GM19372 (cell line): ENCODE results near the gene GUCA2B.

Source experiments
- ATAC-seq: cut with Tn5 transposase; IDR thresholded peaks from one replicate; pipeline ENCODE4 v1.9.1; 2021; ENCODE audit warnings: mild to moderate bottlenecking, low read depth, moderate library complexity; ENCODE audit not compliant: unreplicated experiment

GUCA2B gene

GRCh38 chr1:42165511-42166210, 12.5 kb downstream of the GUCA2B start:
- no peak for ATAC-seq

DNA sequence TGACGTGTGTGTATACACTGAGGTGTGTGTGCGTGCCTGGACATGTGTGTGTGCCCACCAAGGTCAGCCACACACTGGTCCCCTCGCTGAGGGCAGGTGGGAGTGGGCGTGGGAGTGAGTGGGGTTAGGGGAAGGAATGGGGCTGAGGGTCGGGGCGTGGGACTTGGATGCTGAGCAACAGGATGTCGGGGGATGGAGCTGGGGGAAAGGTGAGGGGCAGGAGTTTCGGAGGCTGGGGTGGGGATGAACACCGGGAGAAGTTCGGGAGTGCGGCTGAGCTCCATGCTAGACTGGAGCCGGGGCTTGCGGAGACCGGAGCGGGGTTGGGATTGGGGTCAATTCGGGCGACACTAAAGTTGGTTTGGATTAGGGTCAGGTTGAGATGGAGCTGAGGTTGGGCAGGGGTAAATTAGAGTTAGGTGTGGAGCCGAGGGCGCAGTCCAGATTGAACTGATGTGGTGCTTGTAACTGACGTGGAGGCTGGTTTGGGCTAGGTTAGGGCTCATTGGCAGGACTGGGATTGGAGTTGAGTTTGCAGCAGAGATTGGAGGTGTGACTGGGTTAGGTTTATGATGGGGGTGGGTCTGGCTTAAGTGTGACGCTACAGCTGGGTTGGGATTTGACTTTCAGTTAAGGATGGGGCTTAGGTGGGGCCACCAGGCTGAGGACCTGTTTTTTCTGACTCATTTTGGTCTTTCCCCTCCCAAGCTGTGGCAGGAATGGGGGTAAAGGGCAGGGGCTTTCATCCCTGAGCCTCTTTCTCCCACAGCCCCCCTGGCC, 14.6 kb downstream of the GUCA2B start:
- ATAC-seq: no peak

GRCh38 chr1:42168391-42168670, 15.1 kb downstream of the GUCA2B start:
- ATAC-seq: no peak

- no peak for ATAC-seq
These were observed 15.6 kb downstream of the GUCA2B start for GRCh38 chr1:42168763-42169162.

GRCh38 chr1:42170779-42171621, 17.8 kb downstream of the GUCA2B start:
- no peak for ATAC-seq

- ATAC-seq: no peak
These were observed 18.6 kb downstream of the GUCA2B start for GRCh38 chr1:42171679-42172266.

DNA sequence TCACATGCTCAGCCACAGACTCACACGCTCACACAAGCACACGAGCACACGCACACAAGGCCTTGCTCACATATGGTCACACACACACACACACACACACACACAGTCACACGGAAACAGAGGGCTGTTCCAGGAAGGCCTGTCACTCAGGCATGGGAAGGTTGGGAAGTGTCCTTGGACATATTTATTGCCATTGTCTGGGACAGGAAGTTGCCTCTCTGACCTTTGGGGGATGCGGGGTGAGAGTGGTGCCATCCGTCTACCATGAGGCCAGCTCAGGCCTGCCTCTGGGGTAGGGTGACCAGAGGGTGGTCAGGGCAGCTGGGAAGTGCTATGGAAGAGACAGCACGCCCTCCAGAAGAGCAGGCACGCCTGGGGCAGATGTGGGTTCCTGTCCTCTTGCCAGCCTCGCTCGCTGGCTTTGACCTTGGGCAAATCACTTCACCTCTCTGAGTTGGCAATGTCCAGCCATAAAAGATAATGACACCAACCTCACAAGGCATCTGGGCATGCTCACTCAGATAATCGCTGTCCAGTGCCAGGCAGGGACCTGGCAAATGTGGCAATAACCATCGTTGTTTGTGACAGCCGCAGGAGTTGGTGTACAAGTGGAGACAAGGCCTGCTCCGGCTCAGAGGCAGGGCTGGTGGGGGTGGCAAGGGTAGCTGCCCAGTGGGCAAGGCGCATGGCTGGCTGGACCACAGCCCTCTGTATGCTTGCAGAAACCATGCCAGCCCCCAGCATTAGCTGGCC, 19.3 kb downstream of the GUCA2B start:
- ATAC-seq: no peak

DNA sequence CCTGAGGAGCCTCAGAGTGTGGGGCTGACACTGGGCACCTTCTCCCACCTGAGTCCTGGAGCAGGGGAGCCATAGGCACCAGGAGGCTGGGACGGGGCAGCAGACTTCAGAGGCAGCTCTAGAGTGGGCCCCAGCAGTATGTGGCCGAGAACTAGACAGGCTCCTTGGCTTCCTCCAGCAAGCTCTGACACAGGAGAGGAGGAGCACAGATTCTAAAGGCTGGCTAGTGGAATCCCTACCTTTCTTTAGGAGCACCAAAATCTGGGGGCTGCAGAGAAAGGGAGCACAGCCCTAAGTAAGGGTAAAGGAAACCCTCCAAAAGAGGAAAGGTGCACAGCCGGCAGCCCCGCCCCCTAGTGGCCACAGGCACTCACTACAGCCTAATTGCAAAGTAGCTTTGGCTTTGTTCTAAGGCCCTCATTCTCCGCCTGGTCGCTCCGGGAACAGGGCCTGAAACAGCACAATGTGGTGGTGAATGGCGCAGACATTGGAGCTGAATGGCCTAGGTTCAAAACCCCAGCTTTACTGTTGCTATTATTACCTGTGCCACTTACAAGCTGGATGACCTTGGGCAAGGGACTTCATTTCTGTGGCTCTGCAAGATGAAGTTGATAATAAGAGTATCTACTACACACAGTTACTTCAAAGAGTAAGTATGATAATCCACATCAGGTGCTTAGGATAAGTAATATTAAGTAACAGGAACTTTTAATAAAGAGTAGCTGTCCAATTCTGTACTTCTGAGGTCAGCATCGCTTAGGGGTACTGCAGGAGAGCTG, 20.1 kb downstream of the GUCA2B start:
- no peak for ATAC-seq

DNA sequence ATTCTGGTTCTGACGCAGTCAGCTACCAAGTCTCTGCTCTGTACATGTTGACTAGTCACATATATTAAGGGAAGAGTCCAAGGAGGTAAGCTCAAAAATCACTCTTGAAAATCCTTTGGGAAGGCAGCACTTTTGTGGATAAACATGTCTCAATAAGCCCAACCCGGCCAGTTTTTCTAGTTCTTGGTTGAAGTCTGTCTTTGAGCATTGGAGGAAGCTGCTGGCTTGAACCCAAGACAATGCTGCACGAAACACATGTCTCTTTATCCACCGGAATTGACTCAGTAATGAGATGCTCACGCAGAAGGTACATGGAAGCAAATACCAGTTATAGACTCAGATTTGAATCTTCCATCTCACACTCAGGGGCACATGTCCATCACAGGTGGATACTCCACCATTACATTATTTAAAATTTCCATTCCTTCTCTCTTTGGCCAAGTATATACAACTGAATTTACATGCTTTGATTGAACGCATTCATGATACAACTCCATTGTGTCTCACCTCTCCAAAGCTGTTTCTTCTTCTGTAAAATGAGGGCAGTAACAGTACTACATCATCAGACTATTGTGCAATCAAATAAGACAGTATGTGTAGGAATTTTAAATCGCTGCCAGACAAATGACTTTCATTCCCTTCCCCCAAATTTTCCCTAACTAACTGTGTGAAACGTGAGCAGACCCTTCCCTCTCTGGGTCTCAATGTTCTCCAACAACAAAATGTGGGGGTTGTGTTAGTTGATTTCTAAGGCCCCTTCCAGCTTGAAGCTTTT, 20.9 kb downstream of the GUCA2B start:
- ATAC-seq: no peak

DNA sequence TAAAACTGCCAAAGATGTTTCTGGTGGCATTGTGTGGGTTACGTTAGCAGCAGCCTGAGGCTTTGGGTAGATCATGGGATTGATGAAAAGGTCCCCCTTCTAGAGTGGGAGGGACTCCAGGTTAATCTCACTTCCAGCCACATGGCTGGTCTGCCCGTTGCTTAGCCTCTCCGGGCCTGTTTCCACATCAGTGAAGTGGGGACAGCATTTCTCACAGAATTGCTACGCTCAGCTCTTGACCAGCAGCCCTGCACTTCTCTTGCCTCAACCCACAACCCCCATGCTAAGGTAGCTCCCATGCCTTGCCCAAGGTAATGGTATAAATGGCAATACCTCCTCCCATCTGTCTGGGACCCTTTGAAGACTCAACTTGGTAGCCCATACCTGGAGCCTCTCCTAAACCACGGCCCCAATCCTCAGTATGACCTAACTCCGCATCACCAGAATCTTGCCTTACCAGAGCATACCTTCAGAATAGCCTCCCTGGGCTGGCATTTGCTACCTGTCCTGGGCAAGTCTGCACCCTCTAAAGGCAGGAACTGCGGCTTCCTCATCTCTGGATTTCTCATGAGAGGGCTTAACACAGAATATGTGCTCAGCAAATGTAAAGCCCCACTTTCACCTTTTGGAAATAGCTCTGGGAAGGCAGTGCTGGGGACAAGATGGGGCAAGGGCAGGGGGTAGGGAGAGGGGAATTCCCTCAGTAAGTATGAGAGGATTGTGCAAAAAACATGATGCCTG, 22.3 kb downstream of the GUCA2B start:
- ATAC-seq: no peak

- no peak for ATAC-seq
These were observed 23.8 kb downstream of the GUCA2B start for GRCh38 chr1:42176902-42177519.

DNA sequence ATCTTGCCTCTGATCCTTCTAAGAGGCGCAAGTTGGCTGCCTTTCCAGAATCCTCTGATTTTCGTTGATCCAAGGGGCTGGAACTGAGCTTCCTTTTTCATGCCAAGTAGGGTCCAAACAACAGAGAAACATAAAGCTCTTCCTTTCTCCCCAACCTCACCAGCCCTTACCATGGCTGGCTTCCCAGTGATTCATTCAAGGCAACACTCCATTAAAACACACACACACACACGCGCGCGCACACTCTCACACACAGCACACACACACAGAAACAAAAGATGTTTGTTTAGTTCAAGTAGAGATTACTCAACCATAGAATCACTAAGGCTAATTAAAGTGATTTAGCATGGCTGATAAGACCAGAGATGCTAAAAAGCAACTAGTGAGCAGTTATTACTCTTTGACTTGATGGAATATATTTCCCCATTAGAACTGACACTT, 24.4 kb downstream of the GUCA2B start:
- ATAC-seq: no peak

GRCh38 chr1:42178249-42178648, 25.0 kb downstream of the GUCA2B start:
- ATAC-seq: no peak

- ATAC-seq: no peak
These were observed 26.1 kb downstream of the GUCA2B start for GRCh38 chr1:42179275-42179674.

DNA sequence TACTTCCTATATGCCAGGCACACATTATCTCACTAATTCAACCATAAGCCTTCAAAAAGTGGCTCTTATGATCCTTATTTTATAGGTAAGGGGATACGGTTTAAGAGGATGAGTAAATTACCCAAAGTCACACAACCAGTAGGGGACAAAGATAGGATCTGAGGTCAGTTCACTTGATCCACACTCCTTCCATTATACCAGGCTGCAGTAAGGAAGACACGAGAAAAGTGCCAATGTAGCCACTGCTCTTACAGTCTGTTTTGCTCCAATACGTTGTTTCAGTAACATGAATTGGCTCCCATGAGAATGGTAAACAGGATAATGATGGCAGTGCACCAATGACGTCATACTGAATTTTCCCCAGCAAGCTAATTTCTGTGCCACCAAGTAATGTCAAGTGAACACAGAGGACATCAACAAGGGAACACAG, 26.7 kb downstream of the GUCA2B start:
- no peak for ATAC-seq

DNA sequence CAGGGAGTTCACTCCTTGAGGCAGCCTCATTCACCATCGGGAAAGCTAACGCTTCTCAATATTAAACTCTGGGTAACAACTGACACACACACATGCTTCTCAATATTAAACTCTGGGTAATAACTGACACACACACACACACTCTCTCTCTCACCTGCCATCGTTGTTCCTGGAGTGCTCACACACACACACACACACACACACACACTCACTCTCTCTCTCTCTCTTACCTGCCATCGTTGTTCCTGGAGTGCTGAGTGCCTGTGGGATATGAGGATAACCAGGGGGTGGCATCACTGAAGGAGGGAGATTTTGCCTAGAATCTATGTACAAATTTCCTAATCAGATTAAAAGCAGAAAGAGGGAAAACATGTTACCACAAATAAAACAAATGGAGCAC, 28.5 kb downstream of the GUCA2B start:
- no peak for ATAC-seq

- ATAC-seq: no peak
These were observed 30.2 kb downstream of the GUCA2B start for GRCh38 chr1:42183210-42183956.
